WTC11 (cell line): Measurements from ENCODE around the gene NDUFS2. TPM values are rescaled to one million over a fixed set of nuclear protein-coding genes. Genes with fewer than 3 reads are reported as not detected.

Experiments
- ATAC-seq: fragments of 200-7000 bp; cut with Tn5 transposase; 2 replicates; pipeline ENCODE4 v1.10.0; 2021; ENCODE audit warnings: mild to moderate bottlenecking, moderate library complexity
- CTCF ChIA-PET: fragments of 300-600 bp; sonication (Branson Sonifier 250); formaldehyde crosslinking; loops from one replicate; lab custom pipeline; 2021; ENCODE audit warnings: antibody characterized with exemption; lab: Charles Lee
- POLR2A ChIA-PET: fragments of 350-600 bp; sonication (Branson Sonifier 250); formaldehyde crosslinking; loops from one replicate; lab custom pipeline; 2021; ENCODE audit warnings: antibody characterized with exemption; lab: Charles Lee
- DNase-seq: peaks from one replicate; pipeline ENCODE4 v3.0.0; 2021; ENCODE audit warnings: low spot score
- H3K27ac Mint-ChIP-seq: 2 replicates; pipeline ENCODE4 v1.8.0; 2021; ENCODE audit warnings: mixed read lengths
- H3K27me3 Mint-ChIP-seq: 2 replicates; pipeline ENCODE4 v1.8.0; 2021; ENCODE audit warnings: low read depth, mild to moderate bottlenecking, moderate library complexity, mixed read lengths
- H3K36me3 Mint-ChIP-seq: 2 replicates; pipeline ENCODE4 v1.8.0; 2021; ENCODE audit warnings: mixed read lengths
- H3K4me1 Mint-ChIP-seq: 2 replicates; pipeline ENCODE4 v1.8.0; 2022; ENCODE audit warnings: mixed read lengths
- H3K4me3 Mint-ChIP-seq: 2 replicates; pipeline ENCODE4 v1.8.0; 2021; ENCODE audit warnings: mild to moderate bottlenecking, moderate library complexity, mixed read lengths
- H3K9me3 Mint-ChIP-seq: 2 replicates; pipeline ENCODE4 v1.8.0; 2021; ENCODE audit warnings: mixed read lengths
- AR ChIP-seq: fragments of 250-450 bp; sonication (Bioruptor Pico); IDR thresholded peaks from 2 replicates; pipeline ENCODE4 v1.9.0; 2021; ENCODE audit warnings: mild to moderate bottlenecking
- ETV6 ChIP-seq: sonication (generic); formaldehyde crosslinking; IDR thresholded peaks from 2 replicates; pipeline ENCODE4 v1.8.1; 2022; ENCODE audit warnings: mild to moderate bottlenecking, missing genetic modification reagents
- FOXK1 ChIP-seq: sonication (generic); formaldehyde crosslinking; IDR thresholded peaks from 2 replicates; pipeline ENCODE4 v1.8.0; 2022; ENCODE audit warnings: mild to moderate bottlenecking, moderate library complexity, missing genetic modification reagents
- IRF1 ChIP-seq: sonication (generic); formaldehyde crosslinking; IDR thresholded peaks from 2 replicates; pipeline ENCODE4 v1.8.0; 2023; ENCODE audit warnings: missing genetic modification reagents
- KAT7 ChIP-seq: sonication (generic); formaldehyde crosslinking; IDR thresholded peaks from 2 replicates; pipeline ENCODE4 v1.8.1; 2023; ENCODE audit warnings: missing genetic modification reagents, mild to moderate bottlenecking, borderline replicate concordance
- MXD4 ChIP-seq: fragments of 250-450 bp; sonication (Bioruptor Pico); IDR thresholded peaks from 2 replicates; pipeline ENCODE4 v1.8.0; 2021; ENCODE audit warnings: mild to moderate bottlenecking, moderate library complexity, borderline replicate concordance
- MYBL2 ChIP-seq: sonication (generic); formaldehyde crosslinking; IDR thresholded peaks from 2 replicates; pipeline ENCODE4 v1.8.1; 2023; ENCODE audit warnings: mild to moderate bottlenecking, moderate library complexity, missing genetic modification reagents
- NR1H2 ChIP-seq: sonication (generic); formaldehyde crosslinking; IDR thresholded peaks from 2 replicates; pipeline ENCODE4 v1.9.0; 2021; ENCODE audit warnings: mild to moderate bottlenecking, moderate library complexity, missing genetic modification reagents
- NR3C1 ChIP-seq: sonication (generic); formaldehyde crosslinking; conservative IDR thresholded peaks from 2 replicates; pipeline ENCODE4 v1.8.1; 2023; ENCODE audit warnings: low read depth, mild to moderate bottlenecking, missing genetic modification reagents
- PRRX2 ChIP-seq: fragments of 250-450 bp; sonication (Bioruptor Pico); IDR thresholded peaks from 2 replicates; pipeline ENCODE4 v1.8.0; 2021; ENCODE audit warnings: mild to moderate bottlenecking
- RORB ChIP-seq: fragments of 250-450 bp; sonication (Bioruptor Pico); IDR thresholded peaks from 2 replicates; pipeline ENCODE4 v1.9.0; 2021; ENCODE audit warnings: mild to moderate bottlenecking
- STAT6 ChIP-seq: sonication (generic); formaldehyde crosslinking; conservative IDR thresholded peaks from 2 replicates; pipeline ENCODE4 v1.8.1; 2023; ENCODE audit warnings: mild to moderate bottlenecking, low read depth, missing genetic modification reagents, moderate library complexity
- ZNF317 ChIP-seq: sonication (generic); formaldehyde crosslinking; IDR thresholded peaks from 2 replicates; pipeline ENCODE4 v1.8.1; 2023; ENCODE audit warnings: low read depth, mild to moderate bottlenecking, moderate library complexity, missing genetic modification reagents, borderline replicate concordance
- ZNF425 ChIP-seq: fragments of 250-450 bp; sonication (Bioruptor Pico); conservative IDR thresholded peaks from 2 replicates; pipeline ENCODE4 v1.9.0; 2021; ENCODE audit warnings: mild to moderate bottlenecking
- total RNA-seq: library from RNA; stranded (reverse); gene quantifications from 3 replicates; pipeline ENCODE4 v1.2.3, GENCODE V29; 2021

Gene NDUFS2
- total RNA-seq, 1 experiment from 2014 or later, result 108 TPM

- TF ChIP-seq KAT7 (CRISPR knock-in tag) (no peak), RORB (CRISPR knock-in tag) (no peak), IRF1 (CRISPR knock-in tag) (no peak), NR1H2 (CRISPR knock-in tag) (no peak)
Observed at GRCh38 chr1:161198897-161199431, 3.2 kb upstream of the NDUFS2 start, which contains the start of gene ADAMTS4 (continued).

- Mint-ChIP-seq H3K4me3 (no peak overlapping the region), H3K36me3 (peaks cover 12% of the 10 kb centered on the region), H3K4me1 (peaks cover 65% of the 10 kb centered on the region), H3K27ac (peak overlapping the region; percentile 51), H3K9me3 (no peaks in the 10 kb centered on the region), H3K27me3 (no peaks in the 10 kb centered on the region)
- ChIA-PET CTCF (interaction anchor here (1.0 to 3.3 kb wide), 7 partner anchors 8 to 179 kb away, joined by 3 to 47 read pairs (median 19); partner anchors contain the start of genes F11R, PCP4L1, PPOX and TOMM40L), POLR2A (interaction anchor here (1.0 to 1.8 kb wide), 3 partner anchors 22 to 34 kb away, joined by 3 to 9 read pairs (median 4); partner anchors contain the start of genes B4GALT3, PPOX and TOMM40L)
- TF ChIP-seq FOXK1 (CRISPR knock-in tag) (no peak), KAT7 (CRISPR knock-in tag) (no peak), NR3C1 (CRISPR knock-in tag) (no peak), ZNF317 (CRISPR knock-in tag) (no peak), ETV6 (CRISPR knock-in tag) (no peak), ZNF425 (CRISPR knock-in tag) (no peak), STAT6 (CRISPR knock-in tag) (no peak), PRRX2 (CRISPR knock-in tag) (no peak), MXD4 (no peak), AR (no peak), MYBL2 (CRISPR knock-in tag) (no peak)
- DNase-seq (no peak), ATAC-seq (no peak)
Observed at GRCh38 chr1:161199506-161200139, 2.5 kb upstream of the NDUFS2 start.
